WI38 (cell line): Measurements from ENCODE around the gene RBSN.

ENCODE experiments used
- H3K4me3 ChIP-seq: 2 replicates; pipeline ENCODE4 v1.5.1; 2011; ENCODE audit warnings: low read depth, mild to moderate bottlenecking, control low read depth, low read length
- TF ChIP-seq, protein P1 (sequence below): IDR thresholded peaks from 2 replicates; pipeline ENCODE4 v1.5.1; 2012; ENCODE audit warnings: low read depth, mild to moderate bottlenecking, control low read depth, low read length

The RBSN gene

DNA sequence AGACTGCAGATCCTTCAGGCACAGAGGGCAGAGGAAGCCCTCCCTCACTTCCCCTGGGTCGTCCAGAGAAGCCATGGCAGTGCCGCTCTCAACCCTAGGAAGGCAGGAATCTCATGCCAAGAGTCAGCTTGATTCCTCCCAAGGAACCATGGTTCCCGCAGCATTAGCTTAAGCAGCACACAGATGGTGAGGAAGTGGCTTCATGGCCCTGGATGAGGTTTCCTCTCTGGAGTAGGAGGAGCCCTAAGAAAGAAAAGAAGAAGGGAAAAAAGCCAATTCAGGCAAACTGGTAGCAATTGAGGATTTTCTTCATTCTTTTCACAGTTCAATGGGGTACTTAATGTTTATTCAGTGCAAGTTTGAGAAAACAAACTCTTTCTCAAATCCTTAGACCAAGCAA, 2.9 kb downstream of the RBSN start:
- TF ChIP-seq, protein P1, sequence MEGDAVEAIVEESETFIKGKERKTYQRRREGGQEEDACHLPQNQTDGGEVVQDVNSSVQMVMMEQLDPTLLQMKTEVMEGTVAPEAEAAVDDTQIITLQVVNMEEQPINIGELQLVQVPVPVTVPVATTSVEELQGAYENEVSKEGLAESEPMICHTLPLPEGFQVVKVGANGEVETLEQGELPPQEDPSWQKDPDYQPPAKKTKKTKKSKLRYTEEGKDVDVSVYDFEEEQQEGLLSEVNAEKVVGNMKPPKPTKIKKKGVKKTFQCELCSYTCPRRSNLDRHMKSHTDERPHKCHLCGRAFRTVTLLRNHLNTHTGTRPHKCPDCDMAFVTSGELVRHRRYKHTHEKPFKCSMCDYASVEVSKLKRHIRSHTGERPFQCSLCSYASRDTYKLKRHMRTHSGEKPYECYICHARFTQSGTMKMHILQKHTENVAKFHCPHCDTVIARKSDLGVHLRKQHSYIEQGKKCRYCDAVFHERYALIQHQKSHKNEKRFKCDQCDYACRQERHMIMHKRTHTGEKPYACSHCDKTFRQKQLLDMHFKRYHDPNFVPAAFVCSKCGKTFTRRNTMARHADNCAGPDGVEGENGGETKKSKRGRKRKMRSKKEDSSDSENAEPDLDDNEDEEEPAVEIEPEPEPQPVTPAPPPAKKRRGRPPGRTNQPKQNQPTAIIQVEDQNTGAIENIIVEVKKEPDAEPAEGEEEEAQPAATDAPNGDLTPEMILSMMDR = no peak
- H3K4me3 ChIP-seq = no peak overlapping the region

DNA sequence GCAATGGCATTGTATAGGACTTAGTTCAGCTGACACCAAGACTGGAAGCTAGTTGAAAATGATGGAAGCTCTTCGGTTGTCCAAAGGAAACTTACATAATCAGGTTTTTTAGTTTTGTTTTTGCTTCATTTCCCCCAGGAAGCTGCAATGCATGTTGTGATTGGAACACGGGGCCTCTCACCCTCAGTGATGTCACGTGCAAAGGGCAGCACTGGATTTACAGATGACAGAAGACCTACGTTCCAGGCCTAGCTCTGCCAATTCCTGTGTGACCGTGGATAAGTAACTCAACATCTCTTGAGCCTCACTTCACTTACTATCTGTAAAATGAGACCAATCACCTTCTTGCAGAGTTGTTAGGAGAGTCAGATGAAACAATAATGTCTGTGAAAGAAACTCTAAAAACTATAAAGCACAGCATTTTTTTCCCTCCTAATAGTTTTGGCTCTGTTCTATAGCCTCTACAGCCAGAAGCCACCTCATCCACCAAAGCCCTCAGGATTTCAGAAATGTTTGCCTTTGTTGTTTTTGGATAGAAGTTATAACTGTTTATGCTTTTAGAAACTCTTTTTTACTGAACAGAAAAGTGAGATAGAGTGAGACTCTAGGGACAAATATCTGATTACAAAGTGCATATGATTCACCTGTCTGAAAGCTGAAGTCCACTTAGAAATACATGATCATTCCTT, 4.6 kb downstream of the RBSN start:
- H3K4me3 ChIP-seq = no peak overlapping the region
- TF ChIP-seq, protein P1 = no peak

DNA sequence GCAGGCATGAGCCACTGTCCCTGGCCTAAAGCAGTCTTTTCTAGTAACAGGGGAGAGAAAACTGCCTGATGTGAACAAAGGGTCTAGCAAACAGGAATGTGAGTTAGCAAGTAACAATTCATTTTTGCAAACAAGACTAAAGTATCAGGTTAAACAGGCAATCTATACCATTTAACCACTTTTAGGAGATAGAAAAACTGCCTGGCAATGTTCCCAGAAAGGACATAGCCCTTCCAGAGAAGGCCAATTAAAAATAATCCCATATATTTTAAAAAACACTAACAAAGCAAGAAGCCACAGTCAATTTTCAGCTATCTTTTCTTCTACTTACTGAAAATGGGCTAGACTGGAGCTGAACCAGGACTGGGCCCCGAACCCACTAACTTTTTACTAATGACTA, 6.3 kb downstream of the RBSN start:
- no peak overlapping the region for H3K4me3 ChIP-seq
- TF ChIP-seq, protein P1 = no peak

DNA sequence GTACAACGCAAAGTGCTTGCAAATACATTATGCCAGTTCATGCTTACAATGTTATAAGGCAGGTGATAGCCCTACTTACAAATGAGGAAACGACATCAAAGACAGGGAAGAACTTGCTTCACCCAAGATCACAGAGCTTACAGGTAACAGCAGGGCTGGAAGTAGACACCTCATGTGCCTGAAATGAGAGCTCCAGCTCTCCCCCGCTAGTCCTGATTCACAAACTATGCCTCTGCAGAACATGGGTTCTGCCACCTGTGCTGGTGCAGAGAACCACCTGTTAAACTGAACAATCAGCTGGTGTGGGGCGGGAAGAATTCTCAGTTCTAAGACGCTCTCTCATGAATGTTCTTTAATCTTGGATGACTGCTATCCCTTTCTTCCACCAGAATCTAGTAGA, 7.4 kb downstream of the RBSN start:
- no peak overlapping the region for H3K4me3 ChIP-seq
- TF ChIP-seq, protein P1 = no peak

DNA sequence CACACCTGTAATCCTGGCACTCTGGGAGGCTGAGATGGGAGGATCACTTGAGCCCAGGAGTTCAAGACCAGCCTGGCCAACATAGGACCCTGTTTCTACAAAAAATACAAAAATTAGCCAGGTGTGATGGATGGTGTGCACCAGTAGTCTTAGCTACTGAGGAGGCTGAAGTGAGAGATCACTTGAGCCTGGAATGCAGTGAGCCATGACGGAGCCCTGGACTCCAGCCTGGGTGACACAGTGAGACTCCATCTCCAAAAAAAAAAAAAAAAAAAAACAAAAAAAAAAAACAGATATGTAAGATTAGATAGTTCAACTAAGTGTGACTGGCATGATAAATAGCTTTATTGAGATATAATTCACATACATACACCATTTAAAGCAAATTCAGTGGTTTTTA, 9.7 kb downstream of the RBSN start:
- TF ChIP-seq, protein P1 = no peak

DNA sequence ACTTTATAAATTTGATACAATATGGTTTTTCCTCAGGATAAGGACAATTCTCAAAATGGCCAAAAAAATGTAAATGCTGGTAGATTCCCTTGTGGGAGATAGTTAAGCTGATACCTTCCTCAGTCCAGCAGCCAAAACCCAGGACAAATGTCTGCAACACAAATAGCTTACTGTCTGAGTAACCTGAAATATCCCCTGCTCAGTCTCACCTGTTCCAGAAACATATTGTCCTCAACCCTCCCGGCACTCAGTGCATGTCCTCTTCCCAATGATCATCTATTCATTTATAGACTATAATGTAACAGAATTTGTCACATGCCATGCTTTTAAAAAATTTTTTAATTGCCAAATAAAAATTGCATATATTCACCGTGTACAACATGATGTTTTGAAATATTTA, 12.2 kb downstream of the RBSN start:
- TF ChIP-seq, protein P1 = no peak

More for the DNA sequence above, 9.7 kb downstream of the RBSN start:
- no peak overlapping the region for H3K4me3 ChIP-seq

DNA sequence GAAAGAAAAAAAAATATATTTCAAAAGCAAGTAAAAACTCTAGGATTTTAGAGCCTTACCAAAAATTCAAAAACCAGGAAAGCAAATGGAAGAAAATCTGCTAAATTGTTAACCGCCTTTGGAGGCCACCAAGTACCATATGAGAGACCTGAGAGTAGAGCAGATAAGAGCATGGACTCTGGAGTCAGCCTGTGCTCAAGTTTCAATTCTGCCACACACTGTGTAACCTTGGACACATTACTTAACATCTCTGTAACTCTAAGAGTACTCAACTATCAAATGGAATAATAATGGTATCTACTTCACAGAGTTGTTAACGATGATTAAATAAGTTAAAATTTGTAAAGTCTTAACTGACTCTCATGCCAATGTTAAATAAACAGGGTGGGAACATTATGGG, 12.7 kb downstream of the RBSN start:
- TF ChIP-seq, protein P1 = no peak
- H3K4me3 ChIP-seq = no peak overlapping the region

More for the DNA sequence above, 12.2 kb downstream of the RBSN start:
- no peak overlapping the region for H3K4me3 ChIP-seq
